Thyroid gland (tissue), 4 donors: ENCODE measurements around the gene REM2.

ENCODE experiments used
- POLR2A ChIP-seq, 2 donors: fragments of 450-650 bp; IDR thresholded peaks; one replicate each; pipeline ENCODE4 v1.6.1; 2017; ENCODE audit warnings: antibody characterized with exemption in 2 of 2, mild to moderate bottlenecking in 2 of 2, moderate library complexity in 1 of 2
- TF ChIP-seq, protein P1 (sequence below), 6 experiments: fragments of 200-600 bp in 3 of 6; fragments of 450-650 bp in 3 of 6; sonication (generic) in 3 of 6; IDR thresholded peaks; one replicate each; pipeline ENCODE4 v1.5.1; 2016 to 2019; ENCODE audit warnings: antibody characterized with exemption in 6 of 6, mild to moderate bottlenecking in 2 of 6, inconsistent platforms in 1 of 6, moderate library complexity in 1 of 6

DNA sequence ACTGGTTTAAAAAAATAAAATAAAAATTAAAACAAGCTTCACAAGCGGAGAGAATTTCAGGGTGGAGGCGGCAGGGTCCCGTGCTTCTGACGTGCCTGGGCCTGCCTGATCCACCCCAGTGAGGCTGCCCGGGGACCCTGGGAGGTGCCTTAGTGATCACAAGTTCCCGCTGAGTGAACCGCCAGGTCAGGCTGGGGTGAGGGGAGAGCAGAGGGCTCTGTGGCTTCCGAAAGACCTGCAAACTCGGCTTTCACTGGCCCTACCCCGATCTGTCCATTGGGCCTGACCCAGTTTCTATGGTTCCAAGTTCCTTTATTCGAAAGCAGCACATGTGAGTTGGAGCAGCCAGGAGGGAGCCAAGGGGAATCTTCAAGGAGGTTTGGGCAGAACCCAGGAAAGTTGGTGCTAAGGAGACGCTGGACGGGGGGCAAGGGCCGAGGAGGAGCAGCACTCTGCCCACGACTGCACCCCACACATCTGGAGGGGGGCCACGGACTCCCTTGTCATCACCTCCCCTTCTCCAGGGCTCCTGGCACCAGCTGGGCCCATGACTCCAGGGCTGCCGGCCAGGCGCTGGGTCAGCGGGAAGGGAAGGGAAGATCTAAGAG, 33.7 kb upstream of the REM2 start:
- TF ChIP-seq, protein P1, sequence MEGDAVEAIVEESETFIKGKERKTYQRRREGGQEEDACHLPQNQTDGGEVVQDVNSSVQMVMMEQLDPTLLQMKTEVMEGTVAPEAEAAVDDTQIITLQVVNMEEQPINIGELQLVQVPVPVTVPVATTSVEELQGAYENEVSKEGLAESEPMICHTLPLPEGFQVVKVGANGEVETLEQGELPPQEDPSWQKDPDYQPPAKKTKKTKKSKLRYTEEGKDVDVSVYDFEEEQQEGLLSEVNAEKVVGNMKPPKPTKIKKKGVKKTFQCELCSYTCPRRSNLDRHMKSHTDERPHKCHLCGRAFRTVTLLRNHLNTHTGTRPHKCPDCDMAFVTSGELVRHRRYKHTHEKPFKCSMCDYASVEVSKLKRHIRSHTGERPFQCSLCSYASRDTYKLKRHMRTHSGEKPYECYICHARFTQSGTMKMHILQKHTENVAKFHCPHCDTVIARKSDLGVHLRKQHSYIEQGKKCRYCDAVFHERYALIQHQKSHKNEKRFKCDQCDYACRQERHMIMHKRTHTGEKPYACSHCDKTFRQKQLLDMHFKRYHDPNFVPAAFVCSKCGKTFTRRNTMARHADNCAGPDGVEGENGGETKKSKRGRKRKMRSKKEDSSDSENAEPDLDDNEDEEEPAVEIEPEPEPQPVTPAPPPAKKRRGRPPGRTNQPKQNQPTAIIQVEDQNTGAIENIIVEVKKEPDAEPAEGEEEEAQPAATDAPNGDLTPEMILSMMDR (IDR thresholded peaks at IDR 0.05): no peak
- TF ChIP-seq POLR2A (IDR thresholded peaks at IDR 0.05): no peak
